ENCODE data around the gene ABCD2.
"Not testable (repeated sequence)": the region's sequence is repeated elsewhere in the genome, so short reads cannot be mapped to it uniquely, and the experiment has no call there.

The ABCD2 gene

DNA sequence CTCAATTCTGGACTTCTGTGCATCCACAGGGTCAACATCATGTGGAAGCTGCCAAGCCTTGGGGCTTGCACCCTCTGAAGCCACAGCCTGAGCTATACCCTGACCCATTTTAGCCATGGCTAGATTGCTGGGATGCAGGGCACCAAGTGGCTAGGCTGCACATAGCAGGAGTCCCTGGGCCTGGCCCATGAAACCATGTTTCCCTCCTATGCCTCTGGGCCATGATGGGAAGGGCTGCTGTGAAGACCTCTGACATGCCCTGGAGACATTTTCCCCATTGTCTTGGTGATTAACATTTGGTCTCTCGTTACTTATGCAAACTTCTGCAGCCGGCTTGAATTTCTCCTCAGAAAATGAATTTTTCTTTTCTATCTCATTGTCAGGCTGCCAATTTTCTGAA is 92.6 kb downstream of the ABCD2 start:
- no peak for FAIRE-seq

DNA sequence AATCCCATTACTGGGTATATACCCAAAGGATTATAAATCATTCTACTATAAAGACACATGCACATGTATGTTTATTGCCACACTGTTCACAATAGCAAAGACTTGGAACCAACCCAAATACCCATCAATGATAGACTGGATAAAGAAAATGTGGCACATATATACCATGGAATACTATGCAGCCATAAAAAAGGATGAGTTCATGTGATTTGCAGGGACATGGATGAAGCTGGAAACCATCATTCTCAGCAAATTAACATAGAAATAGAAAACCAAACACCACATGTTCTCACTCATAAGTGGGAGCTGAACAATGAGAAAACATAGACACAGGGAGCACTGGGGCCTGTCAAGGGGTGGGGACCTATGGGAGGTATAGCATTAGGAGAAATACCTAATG is 97.4 kb downstream of the ABCD2 start:
- not testable (repeated sequence) for FAIRE-seq

DNA sequence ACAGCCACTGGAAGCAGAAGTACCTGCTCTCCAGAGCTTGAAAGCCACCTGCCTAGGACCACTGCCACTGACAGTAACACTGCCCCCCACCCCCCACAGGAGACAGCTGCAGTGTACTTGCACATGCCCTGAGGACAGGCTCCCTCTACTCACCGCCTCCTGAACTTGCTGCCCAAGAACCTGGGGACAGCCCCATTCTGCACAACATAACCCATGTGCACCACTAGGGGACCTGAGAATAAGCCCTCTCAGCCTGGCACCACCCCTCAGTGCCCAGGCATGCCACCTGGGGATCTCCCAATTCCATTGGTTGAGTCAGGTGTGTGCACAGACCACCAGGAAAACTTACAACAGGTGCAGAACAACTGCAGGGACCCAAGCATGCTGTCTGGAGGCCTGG is 109.6 kb downstream of the ABCD2 start:
- no peak for FAIRE-seq

DNA sequence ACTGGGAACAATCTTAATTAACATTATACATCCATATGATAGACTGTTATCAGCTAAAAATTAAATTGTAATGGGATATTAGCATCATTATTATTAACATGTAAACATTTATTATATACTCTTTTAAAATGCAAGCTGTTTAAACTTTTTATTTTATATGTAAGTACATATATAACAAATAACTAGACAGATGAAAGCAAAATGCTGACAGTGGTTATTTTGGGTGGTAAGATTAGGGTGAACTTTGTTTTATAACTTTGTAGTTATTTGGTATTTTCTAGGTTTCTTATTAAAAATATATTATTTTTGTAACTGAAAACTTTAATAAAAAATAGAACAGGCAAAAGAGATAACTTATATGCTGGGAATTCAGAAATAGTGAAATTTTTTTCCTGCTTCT is 114.0 kb downstream of the ABCD2 start:
- FAIRE-seq, result peak; percentile 6

DNA sequence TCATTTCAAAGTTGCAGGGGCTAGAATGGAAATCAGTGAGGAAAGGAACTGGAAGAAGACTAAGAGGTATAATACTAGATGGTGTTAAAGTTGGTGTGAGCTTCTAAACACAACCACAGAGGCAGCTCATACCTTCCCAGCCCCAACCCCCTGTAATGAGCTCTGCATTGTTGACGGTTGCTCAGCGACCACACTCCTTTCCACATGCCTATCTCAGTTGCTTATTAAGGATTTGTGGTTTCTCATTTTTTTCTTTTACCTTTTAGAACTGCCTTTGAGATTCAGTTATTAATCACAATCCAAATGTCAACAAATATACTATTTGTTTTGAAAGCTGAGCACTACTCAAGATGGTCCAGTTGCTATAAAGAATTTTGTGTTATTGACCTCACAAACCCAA is 114.6 kb downstream of the ABCD2 start:
- no peak for FAIRE-seq

DNA sequence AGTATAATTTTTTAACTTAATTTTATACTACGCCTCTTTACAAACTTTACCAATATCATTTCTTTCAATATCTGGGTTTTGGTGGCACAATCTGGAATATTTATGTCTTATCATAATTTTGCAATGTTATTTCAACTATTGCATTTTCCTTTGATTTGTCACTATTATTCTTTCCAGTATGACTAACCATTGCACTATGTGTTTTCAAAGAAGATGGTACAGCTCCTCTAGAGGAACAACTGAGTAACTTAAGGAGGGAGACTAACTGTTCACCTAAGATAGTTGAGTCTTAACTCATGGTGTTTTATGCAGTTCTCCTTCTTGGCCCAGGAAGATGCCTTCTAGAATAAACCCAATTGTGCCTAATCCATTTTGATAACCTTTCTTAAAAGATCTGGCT is 116.2 kb downstream of the ABCD2 start:
- no peak for FAIRE-seq

DNA sequence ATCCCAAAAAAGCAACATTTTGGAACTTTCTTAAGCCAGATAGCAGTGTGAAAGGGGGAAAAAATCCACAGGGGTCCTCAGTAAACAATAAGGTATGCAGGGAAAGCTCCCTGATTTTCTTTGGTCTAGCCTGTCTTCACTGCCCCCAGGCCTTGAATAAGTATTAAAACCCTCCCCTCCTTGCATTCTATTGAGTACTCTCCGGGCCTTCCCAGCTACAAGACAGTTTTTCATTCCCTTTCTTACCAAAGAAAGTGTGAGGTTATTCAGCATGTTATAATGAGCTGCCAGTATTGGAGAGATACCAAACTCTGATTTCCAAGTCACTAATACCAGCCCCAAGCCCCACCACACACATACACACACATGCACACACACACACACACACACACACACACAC is 116.9 kb downstream of the ABCD2 start:
- no peak for FAIRE-seq

Data from A204.1 (cell line).